Adrenal gland (tissue), 5 donors: ENCODE measurements around the gene CCL25.

Experiments used
- CTCF ChIP-seq, 6 experiments: fragments of 450-650 bp in 4 of 6; fragments of 200-600 bp in 2 of 6; sonication (generic) in 1 of 6; IDR thresholded peaks; 1 replicate in 5 of 6; 2 replicates in 1 of 6; pipeline versions ENCODE4 v1.5.1 to v1.8.0; 2016 to 2021; ENCODE audit warnings: antibody characterized with exemption in 6 of 6, mild to moderate bottlenecking in 2 of 6, moderate library complexity in 1 of 6
- POLR2A ChIP-seq, 2 donors: fragments of 450-650 bp; IDR thresholded peaks; one replicate each; pipeline ENCODE4 v1.6.1; 2017; ENCODE audit warnings: antibody characterized with exemption in 2 of 2, mild to moderate bottlenecking in 2 of 2, moderate library complexity in 1 of 2
- donor health status: DM: no; HTN: no; CAD: no.

- no peak for TF ChIP-seq CTCF (IDR thresholded peaks at IDR 0.05)
- TF ChIP-seq POLR2A (IDR thresholded peaks at IDR 0.05): no peak
Observed at GRCh38 chr19:8021374-8021773, 31.2 kb upstream of the CCL25 start.
